Upper lobe of left lung (tissue), 4 donors: Measurements from ENCODE around the gene COG5.

Experiments
- EP300 ChIP-seq, 4 donors: sonication (generic); formaldehyde crosslinking; IDR thresholded peaks; one replicate each; pipeline ENCODE4 v1.5.1; 2017; ENCODE audit warnings: antibody characterized with exemption in 4 of 4, control low read depth in 2 of 4
- TF ChIP-seq, protein P1 (sequence below), 6 experiments: fragments of 450-650 bp in 4 of 6; fragments of 200-600 bp in 2 of 6; sonication (generic) in 2 of 6; IDR thresholded peaks; one replicate each; pipeline ENCODE4 v1.5.1; 2016 to 2019; ENCODE audit warnings: antibody characterized with exemption in 6 of 6

GRCh38 chr7:107258737-107259136 lies 305.0 kb downstream of the COG5 start:
- TF ChIP-seq, protein P1, sequence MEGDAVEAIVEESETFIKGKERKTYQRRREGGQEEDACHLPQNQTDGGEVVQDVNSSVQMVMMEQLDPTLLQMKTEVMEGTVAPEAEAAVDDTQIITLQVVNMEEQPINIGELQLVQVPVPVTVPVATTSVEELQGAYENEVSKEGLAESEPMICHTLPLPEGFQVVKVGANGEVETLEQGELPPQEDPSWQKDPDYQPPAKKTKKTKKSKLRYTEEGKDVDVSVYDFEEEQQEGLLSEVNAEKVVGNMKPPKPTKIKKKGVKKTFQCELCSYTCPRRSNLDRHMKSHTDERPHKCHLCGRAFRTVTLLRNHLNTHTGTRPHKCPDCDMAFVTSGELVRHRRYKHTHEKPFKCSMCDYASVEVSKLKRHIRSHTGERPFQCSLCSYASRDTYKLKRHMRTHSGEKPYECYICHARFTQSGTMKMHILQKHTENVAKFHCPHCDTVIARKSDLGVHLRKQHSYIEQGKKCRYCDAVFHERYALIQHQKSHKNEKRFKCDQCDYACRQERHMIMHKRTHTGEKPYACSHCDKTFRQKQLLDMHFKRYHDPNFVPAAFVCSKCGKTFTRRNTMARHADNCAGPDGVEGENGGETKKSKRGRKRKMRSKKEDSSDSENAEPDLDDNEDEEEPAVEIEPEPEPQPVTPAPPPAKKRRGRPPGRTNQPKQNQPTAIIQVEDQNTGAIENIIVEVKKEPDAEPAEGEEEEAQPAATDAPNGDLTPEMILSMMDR (IDR thresholded peaks at IDR 0.05), result no peak
- TF ChIP-seq EP300 (IDR thresholded peaks at IDR 0.05), result no peak
